ENCODE results near the gene CRB3. TPM values are rescaled to one million over a fixed set of nuclear protein-coding genes. Genes with fewer than 3 reads are reported as not detected.

The CRB3 gene
- total RNA-seq, 1 donor from 2014 or later: not detected

DNA sequence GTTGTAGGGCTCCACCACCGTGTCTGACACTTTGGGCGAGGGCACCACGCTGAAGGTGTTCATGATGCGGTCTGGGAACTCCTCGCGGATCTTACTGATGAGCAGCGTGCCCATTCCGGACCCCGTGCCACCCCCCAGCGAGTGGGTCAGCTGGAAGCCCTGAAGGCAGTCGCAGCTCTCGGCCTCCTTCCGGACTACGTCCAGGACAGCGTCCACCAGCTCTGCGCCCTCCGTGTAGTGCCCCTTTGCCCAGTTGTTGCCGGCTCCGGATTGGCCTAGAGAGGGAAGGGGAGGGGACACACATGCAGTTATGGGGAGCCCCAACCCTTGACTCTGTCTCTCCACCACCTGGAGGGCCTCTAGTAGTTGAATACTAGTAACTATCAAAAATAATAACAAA lies 31.9 kb downstream of the CRB3 start:
- no peaks in the 10 kb centered on the region for H3K4me1 Mint-ChIP-seq (ENCODE audit: low read depth, unreplicated experiment)
- H3K4me3 Mint-ChIP-seq (ENCODE audit: unreplicated experiment): no peak overlapping the region
- no peak for DNase-seq
- peaks cover 7% of the 10 kb centered on the region for H3K27me3 Mint-ChIP-seq (ENCODE audit: unreplicated experiment)
- H3K9me3 Mint-ChIP-seq (ENCODE audit: unreplicated experiment): peaks cover 5% of the 10 kb centered on the region
- TF ChIP-seq, protein P1, sequence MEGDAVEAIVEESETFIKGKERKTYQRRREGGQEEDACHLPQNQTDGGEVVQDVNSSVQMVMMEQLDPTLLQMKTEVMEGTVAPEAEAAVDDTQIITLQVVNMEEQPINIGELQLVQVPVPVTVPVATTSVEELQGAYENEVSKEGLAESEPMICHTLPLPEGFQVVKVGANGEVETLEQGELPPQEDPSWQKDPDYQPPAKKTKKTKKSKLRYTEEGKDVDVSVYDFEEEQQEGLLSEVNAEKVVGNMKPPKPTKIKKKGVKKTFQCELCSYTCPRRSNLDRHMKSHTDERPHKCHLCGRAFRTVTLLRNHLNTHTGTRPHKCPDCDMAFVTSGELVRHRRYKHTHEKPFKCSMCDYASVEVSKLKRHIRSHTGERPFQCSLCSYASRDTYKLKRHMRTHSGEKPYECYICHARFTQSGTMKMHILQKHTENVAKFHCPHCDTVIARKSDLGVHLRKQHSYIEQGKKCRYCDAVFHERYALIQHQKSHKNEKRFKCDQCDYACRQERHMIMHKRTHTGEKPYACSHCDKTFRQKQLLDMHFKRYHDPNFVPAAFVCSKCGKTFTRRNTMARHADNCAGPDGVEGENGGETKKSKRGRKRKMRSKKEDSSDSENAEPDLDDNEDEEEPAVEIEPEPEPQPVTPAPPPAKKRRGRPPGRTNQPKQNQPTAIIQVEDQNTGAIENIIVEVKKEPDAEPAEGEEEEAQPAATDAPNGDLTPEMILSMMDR (IDR thresholded peaks at IDR 0.05; ENCODE audit: partially characterized antibody, unreplicated experiment): no peak
- H3K36me3 Mint-ChIP-seq (ENCODE audit: unreplicated experiment): peaks cover 13% of the 10 kb centered on the region
- H3K27ac Mint-ChIP-seq (ENCODE audit: unreplicated experiment): no peak overlapping the region

DNA sequence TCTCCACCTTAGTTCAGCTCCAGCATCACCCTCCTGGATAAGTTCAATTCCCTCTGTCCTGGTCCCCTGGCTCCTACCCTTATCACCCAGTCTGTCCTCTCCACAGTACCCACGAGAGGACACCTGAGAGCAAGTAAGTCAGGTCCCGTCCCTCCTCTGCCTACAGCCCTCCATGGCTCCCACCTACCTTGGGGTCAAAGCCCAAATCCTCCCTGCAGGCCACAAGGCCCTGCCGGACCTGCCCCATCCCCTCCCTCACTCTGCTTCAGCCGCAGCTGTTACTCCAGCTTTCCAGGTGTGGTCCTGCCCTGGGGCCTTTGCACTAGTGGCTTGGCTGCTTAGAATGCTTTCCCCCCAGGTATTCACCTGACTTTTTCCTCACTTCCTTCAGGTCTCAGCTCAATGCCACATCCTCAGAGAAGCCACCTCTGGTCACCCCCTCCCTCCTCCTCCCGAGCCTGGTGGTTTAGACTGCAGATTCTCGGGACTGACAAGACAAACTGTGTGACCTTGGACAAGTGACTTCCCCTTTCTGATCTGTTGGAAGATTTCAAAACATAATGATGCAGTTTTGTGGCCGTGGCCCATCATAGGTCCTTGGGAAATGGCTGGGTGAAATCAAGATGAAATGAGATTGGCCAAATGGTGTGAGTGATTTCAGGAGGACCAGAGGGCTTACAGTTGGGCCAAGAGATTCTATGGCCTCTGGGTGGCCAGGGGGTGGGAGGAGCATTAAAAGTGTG lies 34.4 kb downstream of the CRB3 start:
- no peak for DNase-seq
- peak overlapping the region; percentile 7 for H3K4me3 Mint-ChIP-seq (ENCODE audit: unreplicated experiment)
- peaks cover 13% of the 10 kb centered on the region for H3K36me3 Mint-ChIP-seq (ENCODE audit: unreplicated experiment)
- TF ChIP-seq, protein P1 (IDR thresholded peaks at IDR 0.05; ENCODE audit: partially characterized antibody, unreplicated experiment): no peak
- peaks cover 2% of the 10 kb centered on the region for H3K4me1 Mint-ChIP-seq (ENCODE audit: low read depth, unreplicated experiment)
- peaks cover 12% of the 10 kb centered on the region for H3K27me3 Mint-ChIP-seq (ENCODE audit: unreplicated experiment)
- no peak overlapping the region for H3K27ac Mint-ChIP-seq (ENCODE audit: unreplicated experiment)
- peaks cover 8% of the 10 kb centered on the region for H3K9me3 Mint-ChIP-seq (ENCODE audit: unreplicated experiment)

DNA sequence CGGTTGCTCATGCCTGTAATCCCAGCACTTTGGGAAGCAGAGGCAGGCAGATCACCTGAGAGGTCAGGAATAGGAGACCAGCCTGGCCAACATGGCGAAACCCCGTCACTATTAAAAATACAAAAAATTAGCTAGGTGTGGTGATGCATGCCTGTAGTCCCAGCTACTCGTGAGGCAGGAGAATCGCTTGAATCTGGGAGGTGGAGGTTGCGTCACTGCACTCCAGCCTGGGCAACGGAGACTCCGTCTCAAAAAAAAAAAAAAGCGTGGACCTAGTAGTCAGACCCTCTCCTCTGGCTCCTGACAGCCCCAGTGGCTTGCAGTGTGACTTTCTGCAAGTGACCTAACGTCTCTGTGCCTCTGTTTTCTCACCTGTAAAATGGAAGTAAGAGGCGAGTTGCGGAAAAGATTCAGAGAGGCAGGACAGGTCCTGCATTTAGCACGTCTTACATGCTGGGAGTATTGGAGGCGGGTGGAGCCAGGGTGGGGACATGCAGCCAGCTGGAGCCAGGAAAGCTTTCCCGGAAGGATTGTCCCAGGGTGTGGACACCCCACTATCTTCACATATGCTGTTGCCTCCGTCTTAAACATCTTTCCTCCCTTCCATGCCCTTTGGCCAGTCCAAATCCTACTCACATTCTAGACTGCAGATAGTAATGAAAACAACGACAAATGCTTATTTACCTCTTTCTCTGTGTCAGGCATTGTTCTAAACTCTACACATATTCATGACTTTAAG lies 35.1 kb downstream of the CRB3 start:
- Mint-ChIP-seq H3K27ac (ENCODE audit: unreplicated experiment) (no peak overlapping the region), H3K9me3 (ENCODE audit: unreplicated experiment) (peaks cover 8% of the 10 kb centered on the region), H3K36me3 (ENCODE audit: unreplicated experiment) (peaks cover 13% of the 10 kb centered on the region), H3K4me3 (ENCODE audit: unreplicated experiment) (peak overlapping the region; percentile 65), H3K4me1 (ENCODE audit: low read depth, unreplicated experiment) (peaks cover 2% of the 10 kb centered on the region), H3K27me3 (ENCODE audit: unreplicated experiment) (peaks cover 15% of the 10 kb centered on the region)
- TF ChIP-seq, protein P1 (IDR thresholded peaks at IDR 0.05; ENCODE audit: partially characterized antibody, unreplicated experiment): no peak
- DNase-seq: no peak

DNA sequence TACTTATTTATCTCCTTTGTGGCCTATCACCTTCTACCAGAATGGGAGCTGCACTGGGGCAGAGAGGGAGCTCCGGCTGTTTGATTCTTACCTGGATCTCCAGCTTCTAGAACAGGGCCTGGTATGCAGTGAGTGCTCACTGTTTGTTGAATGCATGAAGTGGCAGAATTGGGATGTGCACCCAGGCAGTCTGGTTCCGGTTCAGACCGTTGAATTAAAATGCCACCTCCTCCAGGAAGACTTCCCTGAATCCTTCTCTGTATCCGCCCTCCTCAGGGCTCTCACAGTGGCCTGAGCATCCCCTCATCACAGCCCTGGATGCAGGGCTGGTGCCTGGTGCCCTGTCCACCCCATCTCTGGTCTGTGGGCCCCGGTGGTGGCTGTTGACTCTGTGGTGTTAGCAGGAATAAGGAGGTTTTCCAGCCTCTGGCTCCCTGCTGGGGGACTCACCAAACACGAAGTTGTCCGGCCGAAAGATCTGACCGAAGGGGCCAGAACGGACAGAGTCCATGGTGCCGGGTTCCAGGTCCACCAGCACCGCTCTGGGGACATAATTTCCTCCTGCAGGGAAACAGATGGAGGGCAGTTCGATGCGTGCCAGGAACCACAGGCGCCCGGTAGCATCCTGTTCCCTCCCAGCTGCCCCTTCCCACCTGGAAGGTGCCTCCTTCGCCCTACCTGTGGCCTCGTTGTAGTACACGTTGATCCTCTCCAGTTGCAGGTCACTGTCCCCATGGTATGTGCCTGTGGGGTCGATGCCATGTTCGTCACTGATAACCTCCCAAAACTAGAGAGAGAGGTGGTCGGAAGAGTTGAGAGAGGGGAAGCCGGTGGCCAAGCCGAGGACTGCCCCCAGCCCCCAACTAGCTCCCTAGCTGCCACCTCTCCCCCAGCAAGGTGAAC lies 37.0 kb downstream of the CRB3 start:
- TF ChIP-seq, protein P1 (IDR thresholded peaks at IDR 0.05; ENCODE audit: partially characterized antibody, unreplicated experiment): no peak
- peak overlapping the region; percentile 97 for H3K27ac Mint-ChIP-seq (ENCODE audit: unreplicated experiment)
- peaks cover 10% of the 10 kb centered on the region for H3K27me3 Mint-ChIP-seq (ENCODE audit: unreplicated experiment)
- H3K4me1 Mint-ChIP-seq (ENCODE audit: low read depth, unreplicated experiment): peaks cover 4% of the 10 kb centered on the region
- DNase-seq: no peak
- peaks cover 7% of the 10 kb centered on the region for H3K36me3 Mint-ChIP-seq (ENCODE audit: unreplicated experiment)
- peaks cover 5% of the 10 kb centered on the region for H3K9me3 Mint-ChIP-seq (ENCODE audit: unreplicated experiment)
- peak overlapping the region; percentile 99 for H3K4me3 Mint-ChIP-seq (ENCODE audit: unreplicated experiment)

Measured in glutamatergic neuron (in vitro differentiated cells).